IPS DF 4.7 (cell line): Measurements from ENCODE around the gene DAD1.
"Not testable (repeated sequence)": the region's sequence is repeated elsewhere in the genome, so short reads cannot be mapped to it uniquely, and the experiment has no call there.

Experiments used
- DNase-seq: peaks from one replicate; pipeline ENCODE4 v3.0.0-alpha.2; 2013; ENCODE audit warnings: low spot score; ENCODE audit errors: extremely low read depth

The DAD1 gene

GRCh38 chr14:22589096-22589839 lies at the start of gene DAD1:
Gene DAD1 (minus strand): TSS chr14:22589224. CDS start chr14:22589157, 67 bp downstream.
- DNase-seq = peak; percentile 96

DNA sequence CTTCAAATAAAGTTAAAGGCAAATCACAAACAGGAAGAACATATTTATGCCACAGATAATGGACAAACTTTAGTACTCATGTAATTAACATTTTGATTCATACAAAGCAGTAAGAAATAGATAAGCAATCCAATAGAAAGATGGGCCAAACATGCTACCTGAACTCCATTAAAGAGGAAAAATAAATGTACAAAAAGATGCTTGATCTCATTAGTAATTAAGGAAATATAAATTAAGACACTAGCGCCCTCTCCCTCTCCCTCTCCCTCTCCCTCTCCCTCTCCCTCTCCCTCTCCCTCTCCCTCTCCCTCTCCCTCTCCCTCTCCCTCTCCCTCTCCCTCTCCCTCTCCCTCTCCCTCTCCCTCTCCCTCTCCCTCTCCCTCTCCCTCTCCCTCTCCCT lies 47.0 kb upstream of the DAD1 start:
- DNase-seq = not testable (repeated sequence)

DNA sequence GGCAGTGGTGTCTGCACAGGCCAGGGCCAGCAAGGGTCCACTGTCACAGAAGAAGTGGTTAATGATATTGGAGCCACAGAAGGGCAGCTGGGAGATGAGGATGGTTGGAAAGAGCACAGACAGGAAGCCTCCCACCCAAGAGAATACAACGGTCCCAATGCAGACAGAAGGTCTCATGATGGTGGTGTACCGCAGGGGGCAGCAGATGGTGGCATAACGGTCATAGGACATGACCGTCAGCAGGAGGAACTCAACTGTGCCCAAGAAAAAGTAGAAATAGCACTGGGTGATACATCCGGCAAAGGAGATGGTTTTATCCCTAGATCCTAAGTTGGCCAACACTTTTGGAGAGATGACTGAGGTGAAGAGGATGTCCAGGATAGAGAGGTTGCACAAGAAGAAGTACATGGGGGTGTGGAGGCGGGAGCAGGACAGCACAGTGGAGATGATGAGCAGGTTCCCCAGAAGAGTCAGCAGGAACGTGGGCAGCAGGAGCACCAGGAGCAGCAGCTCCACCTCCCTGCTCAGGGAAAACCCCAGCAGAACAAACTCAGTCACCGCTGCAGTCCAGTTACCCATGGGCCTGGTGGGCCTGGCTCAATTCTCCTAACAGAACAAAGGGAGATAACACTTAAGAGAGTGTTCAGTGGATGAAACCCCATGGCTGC lies 45.3 kb upstream of the DAD1 start:
- DNase-seq = no peak

GRCh38 chr14:22630486-22630885 lies 41.5 kb upstream of the DAD1 start:
- DNase-seq = no peak

GRCh38 chr14:22630066-22630465 lies 41.0 kb upstream of the DAD1 start:
- DNase-seq = no peak

DNA sequence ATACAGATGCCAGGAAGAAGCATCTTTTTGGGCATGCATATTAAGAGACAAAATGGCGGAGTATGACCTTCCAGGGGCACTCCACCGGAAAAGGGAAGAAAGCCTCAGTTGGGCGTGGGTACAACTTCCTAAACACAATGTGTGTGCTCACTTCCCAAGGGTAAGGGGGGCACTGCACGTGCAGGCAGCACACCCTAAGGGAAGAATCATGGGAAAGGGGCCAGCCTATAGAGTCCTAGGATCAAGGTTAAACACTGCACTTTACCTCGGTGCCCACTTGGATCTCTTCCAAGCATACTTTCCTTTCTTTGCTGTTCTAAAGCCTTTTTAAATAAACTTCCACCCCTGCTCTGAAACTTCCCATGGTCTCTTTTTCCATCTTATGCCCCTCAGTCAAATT lies 40.3 kb upstream of the DAD1 start:
- DNase-seq = no peak

- DNase-seq = no peak
These were observed 38.7 kb upstream of the DAD1 start for GRCh38 chr14:22627506-22628263.

- DNase-seq = no peak
These were observed 37.6 kb upstream of the DAD1 start for GRCh38 chr14:22626590-22626989.

DNA sequence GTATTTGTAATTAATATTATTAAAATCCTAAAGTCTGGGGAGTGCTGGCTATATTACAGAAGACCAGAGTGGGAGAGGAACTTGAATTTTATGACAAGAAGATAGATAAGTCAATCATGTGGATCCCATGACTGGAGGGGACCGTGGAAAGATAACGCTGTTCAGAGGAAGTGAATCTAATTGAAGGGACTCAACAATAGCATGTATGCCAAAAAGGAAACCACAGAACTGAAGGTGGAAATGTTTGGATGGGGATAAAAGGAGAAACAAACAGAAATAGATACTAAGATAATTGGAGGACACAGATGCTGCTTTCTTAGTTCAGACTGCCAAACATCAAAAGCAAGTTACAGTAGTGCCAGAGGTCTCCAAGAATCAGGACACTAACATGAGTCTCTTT lies 34.0 kb upstream of the DAD1 start:
- no peak for DNase-seq

- DNase-seq = no peak
These were observed 33.2 kb upstream of the DAD1 start for GRCh38 chr14:22622255-22622654.

DNA sequence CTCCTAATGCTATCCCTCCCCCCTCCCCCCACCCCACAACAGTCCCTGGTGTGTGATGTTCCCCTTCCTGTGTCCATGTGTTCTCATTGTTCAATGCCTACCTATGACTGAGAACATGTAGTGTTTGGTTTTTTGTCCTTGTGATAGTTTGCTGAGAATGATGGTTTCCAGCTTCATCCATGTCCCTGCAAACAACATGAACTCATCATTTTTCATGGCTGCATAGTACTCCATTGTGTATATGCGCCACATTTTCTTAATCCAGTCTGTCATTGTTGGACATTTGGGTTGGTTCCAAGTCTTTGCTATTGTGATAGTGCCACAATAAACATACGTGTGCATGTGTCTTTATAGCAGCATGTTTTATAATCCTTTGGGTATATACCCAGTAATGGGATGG lies 26.7 kb upstream of the DAD1 start:
- DNase-seq = not testable (repeated sequence)

DNA sequence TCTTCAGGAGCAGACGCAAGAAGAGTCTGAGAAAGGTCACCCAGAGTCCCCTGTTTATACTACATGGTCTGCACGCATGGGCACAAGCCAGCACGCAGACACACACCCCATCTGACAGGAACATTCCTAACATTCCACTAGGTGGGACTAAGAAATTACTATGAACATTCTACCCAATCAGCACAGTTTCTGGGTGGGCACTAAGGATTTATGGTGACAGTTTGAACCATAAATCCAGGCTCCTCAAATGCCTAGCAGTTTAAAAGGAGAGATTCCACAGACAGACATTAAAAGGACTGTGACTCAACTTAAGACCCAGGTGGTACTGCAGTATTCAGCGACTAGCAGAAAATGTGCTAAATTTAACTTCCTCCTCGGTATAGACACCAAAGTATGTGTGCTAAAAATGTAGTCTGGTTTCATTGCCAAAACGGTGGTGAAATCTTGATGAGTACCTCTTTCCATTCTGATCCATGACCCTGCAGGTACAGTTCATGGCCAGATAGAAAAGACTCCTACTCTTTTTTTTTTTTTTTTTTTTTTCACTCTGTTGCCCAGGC lies 25.3 kb upstream of the DAD1 start:
- no peak for DNase-seq

DNA sequence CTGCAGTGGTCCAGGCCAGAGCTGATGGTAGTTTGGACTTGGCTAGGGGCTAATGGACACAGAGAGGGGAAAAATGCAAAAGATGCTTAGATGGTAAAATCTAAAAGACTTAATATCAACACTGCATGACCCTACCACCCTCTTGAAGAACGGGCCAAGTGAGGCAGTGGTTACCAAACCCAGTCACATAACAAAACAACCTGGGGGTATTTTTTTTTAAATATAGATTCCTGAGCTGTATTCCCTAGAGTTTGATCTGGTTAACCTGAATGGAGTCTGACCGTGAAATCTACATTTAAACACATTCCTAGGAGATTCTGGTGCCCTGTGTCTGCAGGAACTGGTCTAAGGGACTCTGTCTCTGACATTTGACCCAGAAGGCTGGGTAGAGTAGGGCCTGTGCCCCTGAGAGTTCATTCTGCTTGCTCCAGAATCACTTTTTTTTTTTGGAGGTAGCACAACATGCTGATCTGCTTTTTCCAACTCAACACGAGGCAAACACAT lies 24.8 kb upstream of the DAD1 start:
- no peak for DNase-seq

DNA sequence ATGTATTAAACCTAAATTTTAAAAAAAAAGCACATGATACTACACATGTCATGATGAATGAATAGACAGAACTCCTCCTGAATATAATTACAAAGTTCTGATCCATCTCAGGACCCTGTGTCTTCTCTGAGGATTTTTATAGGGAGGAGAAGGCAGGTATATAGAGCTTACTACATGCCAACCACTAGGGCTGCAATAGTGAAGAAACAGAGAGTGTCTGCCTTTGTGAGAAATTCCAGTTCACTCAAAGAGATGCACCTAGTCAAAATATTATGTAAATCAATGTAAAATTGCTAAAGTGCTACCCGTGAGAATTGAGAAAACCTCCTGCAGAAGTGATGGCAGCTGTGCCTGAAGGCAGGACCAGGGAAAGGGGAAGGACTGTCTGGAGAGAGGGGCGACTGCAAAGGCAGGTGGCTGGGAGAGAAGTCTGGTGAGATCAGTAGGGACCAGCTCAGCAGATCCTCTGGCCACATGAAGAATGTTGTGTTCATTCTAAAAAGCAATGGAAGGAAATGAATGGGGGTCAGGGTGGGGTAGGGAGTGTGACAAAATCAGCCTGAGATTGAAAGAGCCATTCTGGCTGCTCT lies 24.2 kb upstream of the DAD1 start:
- no peak for DNase-seq

DNA sequence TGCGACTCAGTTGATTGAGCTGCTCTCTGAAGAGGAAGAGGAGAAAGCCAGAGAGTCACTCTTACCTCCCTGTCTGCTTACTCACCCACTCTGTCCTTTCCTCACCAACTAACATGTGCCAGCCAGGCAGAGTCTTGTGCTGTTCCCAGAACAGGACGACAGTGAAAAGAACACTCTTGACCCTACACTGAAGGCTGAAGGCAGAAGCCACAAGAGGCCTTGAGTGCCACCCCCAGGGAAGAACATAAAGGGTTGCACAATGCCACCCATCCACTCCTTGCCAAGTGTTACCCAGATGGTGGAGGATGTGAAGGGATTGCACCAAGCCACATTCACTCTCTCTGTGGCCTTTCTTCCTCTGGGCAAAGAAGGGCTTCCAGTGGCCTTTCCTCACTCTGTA lies 21.9 kb upstream of the DAD1 start:
- no peak for DNase-seq

GRCh38 chr14:22607291-22607690 lies 18.3 kb upstream of the DAD1 start:
- no peak for DNase-seq

- no peak for DNase-seq
These were observed 17.4 kb upstream of the DAD1 start for GRCh38 chr14:22606380-22606779.

- DNase-seq = no peak
These were observed 13.8 kb upstream of the DAD1 start for GRCh38 chr14:22602862-22603261.

DNA sequence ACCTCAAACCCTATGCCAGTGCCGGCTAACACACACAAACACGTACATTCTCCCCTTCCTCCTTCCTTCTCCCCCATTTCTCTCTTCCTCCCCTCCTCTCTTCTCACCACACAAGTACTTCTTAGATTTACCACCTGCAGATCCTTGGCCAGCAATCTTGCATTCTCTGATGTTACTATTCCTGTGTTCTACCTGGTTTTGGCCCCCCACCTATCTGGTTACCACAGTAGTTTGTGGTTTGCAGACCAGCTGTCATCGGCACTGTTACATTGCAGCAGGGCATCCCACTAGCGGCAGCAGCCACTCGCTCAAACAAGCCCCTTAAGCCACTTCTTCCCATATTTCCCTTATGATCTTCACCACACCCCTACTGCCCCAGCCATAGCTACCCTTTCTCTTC lies 13.0 kb upstream of the DAD1 start:
- no peak for DNase-seq

- no peak for DNase-seq
These were observed 12.4 kb upstream of the DAD1 start for GRCh38 chr14:22601456-22601855.

DNA sequence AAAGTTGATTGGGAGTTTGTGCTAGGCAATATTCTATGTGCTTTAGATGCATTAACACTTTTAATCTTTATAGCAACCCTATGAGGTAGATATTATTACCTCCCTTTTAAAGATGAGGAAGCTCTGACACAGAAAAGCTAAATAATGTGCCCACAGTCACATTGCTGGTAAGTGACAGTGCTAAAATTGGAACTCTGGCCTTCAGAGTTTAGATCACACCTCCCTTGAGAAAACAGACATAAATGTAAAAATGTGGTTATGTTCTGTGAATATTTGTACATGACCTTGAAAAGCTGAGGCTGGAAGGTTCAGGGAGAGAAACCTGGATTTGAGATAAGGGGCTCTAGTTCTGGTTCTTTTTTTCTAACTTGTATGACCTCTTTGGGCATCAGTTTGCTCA lies 11.0 kb upstream of the DAD1 start:
- no peak for DNase-seq
